22Rv1 (cell line): Measurements from ENCODE around the gene PIAS1.

Experiments used
- H3K27ac ChIP-seq: fragments of 450-650 bp; 2 replicates; pipeline ENCODE4 v1.5.1; 2017
- ZFX ChIP-seq: fragments of 450-650 bp; IDR thresholded peaks from 2 replicates; pipeline ENCODE4 v1.6.1; 2017; ENCODE audit warnings: antibody characterized with exemption, borderline replicate concordance
- TF ChIP-seq, protein P1 (sequence below): fragments of 450-650 bp; IDR thresholded peaks from 2 replicates; pipeline ENCODE4 v1.5.1; 2017; ENCODE audit warnings: mild to moderate bottlenecking

Gene PIAS1

DNA sequence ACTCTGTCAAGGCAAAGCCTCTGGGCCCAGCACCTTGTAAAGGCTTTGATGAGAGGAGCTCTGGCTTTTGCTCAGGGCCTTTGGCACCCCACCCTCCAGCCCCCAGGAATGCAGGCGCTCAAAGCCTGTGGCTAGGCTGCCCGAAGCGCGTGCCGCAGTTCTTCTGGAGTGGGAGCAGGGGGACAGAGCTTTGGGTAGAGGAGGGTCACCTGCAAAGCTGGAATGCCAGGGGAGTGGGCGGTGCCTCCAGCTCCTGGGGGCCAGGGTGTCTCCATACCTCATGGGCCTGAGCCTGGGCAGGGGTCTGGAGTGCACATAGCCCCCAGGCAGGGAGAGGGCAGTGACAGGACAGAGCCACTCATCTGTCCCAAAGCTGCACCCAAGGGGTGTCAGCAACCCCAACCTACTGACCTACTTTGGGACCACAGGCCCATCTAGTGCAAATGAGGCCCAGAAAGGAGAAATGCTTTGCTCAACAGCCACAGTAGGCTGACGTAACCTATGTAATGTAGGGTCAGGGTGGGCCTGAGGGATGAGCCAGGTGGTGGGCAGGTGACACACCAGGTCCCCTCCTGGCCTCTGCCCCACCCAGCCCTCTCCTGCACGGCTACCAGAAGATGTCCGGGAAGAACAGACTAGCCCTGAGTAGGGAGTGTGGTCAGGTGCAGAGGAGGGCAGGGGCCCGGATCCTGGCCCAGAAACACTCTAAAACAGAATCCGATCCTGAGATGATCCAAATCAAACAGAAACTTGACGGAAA, 153.2 kb downstream of the PIAS1 start:
- no peak for TF ChIP-seq ZFX
- TF ChIP-seq, protein P1, sequence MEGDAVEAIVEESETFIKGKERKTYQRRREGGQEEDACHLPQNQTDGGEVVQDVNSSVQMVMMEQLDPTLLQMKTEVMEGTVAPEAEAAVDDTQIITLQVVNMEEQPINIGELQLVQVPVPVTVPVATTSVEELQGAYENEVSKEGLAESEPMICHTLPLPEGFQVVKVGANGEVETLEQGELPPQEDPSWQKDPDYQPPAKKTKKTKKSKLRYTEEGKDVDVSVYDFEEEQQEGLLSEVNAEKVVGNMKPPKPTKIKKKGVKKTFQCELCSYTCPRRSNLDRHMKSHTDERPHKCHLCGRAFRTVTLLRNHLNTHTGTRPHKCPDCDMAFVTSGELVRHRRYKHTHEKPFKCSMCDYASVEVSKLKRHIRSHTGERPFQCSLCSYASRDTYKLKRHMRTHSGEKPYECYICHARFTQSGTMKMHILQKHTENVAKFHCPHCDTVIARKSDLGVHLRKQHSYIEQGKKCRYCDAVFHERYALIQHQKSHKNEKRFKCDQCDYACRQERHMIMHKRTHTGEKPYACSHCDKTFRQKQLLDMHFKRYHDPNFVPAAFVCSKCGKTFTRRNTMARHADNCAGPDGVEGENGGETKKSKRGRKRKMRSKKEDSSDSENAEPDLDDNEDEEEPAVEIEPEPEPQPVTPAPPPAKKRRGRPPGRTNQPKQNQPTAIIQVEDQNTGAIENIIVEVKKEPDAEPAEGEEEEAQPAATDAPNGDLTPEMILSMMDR = no peak
- H3K27ac ChIP-seq = no peak overlapping the region

DNA sequence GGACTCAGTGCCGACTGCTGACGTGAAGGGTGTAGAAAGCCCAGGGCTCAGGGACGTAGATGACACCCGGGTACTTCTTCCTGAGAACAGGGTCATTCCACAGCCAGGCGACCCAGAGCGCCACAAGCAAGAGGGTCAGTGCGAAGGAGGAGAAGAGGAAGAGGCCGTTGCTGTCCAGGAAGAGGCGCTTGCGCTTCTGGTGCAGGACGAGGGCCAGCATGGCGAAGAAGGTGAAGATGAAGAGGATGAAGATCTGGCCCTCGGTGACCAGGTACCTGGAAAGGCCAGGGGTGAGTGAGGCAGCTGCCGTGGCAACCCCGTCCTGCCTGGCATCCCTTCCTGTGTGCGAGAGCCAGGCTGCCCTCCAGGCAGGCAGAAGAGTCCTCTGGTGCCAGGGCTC, 154.0 kb downstream of the PIAS1 start:
- H3K27ac ChIP-seq = no peak overlapping the region
- TF ChIP-seq, protein P1 = no peak
- no peak for TF ChIP-seq ZFX

DNA sequence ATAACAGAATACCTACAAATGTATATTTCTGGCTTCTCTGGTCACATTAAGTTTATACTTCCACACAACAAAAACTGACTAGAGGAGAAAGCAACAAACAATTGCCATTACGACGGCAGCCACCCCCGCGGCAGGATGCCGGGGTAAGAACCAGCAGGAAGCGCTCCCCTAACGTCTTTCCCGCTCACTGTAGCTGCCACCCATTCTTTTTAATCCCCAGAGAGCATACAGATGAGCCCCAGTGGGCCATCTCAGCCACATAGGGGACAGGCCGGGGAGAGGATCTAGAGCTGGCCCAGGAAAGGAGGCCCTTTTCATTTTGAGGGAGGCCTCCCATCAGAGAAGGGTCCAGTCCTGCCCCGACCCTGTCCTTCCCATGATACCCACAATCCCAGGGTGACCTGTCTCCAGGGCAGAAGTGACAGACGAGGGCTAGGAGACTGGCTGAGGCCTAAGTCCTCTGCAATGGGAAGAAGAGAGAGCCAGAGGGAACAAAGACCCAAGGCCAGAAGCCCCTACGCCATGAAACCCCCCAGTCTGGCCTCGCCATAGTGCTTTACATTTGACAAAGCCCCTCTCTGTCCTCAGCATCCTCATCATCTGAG, 154.6 kb downstream of the PIAS1 start:
- TF ChIP-seq, protein P1 = no peak
- no peak for TF ChIP-seq ZFX

DNA sequence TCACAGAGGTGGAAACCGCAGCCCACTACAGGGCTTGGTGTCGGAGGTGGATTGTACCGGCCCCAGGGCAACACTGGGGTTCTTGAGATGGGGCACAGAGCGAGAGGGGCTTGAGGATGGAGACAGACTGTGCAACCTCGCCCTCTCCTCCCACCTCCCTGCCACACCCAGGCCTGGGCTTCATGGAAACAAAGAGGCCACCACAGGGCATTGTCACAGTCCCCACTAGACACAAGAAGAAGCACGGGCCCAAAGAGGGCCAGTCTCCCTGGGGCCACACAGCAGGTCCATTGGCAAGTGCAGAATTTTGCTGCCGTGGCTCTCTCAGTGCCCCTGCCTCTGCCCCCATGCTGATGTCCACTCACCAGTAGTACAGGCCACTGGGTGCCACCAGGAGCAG, 155.2 kb downstream of the PIAS1 start:
- TF ChIP-seq, protein P1 = no peak
- no peak for TF ChIP-seq ZFX
- no peak overlapping the region for H3K27ac ChIP-seq

More for the DNA sequence above, 154.6 kb downstream of the PIAS1 start:
- H3K27ac ChIP-seq = no peak overlapping the region

DNA sequence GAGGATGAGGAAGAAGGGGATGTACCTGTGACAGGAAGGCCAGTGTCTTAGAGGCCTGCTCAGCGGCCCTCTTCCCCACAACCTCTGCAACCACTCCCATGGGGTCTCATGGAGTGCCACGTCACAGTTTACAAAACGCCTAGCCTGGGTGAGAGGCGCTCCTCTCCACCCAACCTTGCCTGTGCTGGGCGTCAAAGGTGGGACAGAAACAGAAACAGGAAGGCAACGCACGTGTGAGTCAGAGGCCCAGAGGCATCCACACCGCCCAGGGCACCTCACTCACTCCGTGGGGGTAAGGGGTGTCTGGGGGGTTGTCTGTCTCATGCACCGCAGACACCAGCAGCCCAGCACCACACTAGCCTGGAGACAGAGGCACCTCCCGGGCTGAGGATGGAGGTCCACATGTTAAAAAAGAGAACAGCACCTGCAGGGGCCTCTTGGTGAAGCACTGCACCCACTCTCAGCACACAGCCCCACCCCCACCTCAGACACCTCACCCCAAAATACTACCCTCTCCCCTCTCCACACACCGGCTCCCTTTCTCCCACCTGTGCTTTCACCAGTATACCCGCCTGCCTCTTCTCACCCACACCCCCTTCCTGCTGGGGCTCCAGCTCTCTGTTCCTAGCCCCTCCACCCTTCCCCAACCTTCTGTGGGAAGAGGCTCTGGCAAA, 155.8 kb downstream of the PIAS1 start:
- TF ChIP-seq, protein P1 = no peak
- no peak for TF ChIP-seq ZFX
- H3K27ac ChIP-seq = no peak overlapping the region

DNA sequence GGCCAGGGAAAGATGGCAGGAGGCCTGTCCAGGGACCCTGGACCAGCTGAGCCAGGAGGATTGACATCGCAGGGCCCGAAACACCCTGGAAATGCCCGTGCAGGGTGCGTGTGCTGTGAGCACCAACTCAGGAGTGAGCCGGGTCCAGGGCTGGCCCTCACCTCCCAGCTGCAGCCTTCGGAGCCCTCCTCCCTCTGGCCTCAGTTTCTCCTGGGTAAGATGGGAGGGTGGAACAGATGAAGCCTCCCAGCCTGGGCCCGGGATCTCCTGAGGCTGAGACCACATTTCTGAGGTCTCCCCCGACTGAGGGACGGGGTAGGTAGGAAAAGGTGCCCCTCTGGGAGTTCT, 156.3 kb downstream of the PIAS1 start:
- no peak for TF ChIP-seq ZFX
- TF ChIP-seq, protein P1 = no peak
- no peak overlapping the region for H3K27ac ChIP-seq
